LNCAP (cell line): Measurements from ENCODE around the gene KCNN3.

Source experiments
- TF ChIP-seq, protein P1 (sequence below): fragments of 450-650 bp; IDR thresholded peaks from 2 replicates; pipeline ENCODE4 v1.5.1; 2017; ENCODE audit warnings: mild to moderate bottlenecking

The KCNN3 gene

DNA sequence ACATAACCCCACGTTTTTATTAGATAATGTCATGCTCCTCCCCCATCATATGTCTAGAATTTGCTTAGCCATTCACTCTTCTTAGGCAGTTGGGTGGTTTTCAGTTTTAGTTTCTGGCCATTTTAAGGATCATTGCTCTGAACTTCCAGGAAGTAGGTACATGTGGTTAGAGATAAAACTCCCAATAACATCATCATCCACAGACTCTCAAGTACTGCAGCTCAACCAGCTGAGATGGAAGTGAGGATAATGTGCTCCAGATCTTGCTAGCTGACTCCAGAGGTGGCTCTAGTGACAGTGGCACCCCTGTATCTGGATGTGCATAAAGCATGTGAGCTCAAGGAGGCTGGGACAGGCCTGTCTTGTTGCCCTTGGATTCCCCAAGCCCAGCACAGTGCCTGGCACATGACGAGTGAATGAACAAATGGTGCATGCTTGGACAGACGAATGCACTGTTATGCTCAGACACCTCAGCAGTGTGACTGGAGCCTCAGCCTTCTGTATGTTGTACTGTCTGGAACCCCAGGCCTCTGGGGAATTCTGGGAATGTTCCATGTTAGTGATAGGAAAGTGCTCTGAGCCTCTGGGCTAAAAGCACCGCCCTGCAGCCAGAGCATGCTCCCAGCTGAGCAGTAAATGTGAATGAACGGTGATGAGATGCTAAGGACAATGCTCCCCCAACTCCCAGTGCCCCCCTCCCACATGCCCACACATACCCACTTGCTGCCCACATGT is 16.4 kb upstream of the KCNN3 start:
- TF ChIP-seq, protein P1, sequence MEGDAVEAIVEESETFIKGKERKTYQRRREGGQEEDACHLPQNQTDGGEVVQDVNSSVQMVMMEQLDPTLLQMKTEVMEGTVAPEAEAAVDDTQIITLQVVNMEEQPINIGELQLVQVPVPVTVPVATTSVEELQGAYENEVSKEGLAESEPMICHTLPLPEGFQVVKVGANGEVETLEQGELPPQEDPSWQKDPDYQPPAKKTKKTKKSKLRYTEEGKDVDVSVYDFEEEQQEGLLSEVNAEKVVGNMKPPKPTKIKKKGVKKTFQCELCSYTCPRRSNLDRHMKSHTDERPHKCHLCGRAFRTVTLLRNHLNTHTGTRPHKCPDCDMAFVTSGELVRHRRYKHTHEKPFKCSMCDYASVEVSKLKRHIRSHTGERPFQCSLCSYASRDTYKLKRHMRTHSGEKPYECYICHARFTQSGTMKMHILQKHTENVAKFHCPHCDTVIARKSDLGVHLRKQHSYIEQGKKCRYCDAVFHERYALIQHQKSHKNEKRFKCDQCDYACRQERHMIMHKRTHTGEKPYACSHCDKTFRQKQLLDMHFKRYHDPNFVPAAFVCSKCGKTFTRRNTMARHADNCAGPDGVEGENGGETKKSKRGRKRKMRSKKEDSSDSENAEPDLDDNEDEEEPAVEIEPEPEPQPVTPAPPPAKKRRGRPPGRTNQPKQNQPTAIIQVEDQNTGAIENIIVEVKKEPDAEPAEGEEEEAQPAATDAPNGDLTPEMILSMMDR, result no peak

DNA sequence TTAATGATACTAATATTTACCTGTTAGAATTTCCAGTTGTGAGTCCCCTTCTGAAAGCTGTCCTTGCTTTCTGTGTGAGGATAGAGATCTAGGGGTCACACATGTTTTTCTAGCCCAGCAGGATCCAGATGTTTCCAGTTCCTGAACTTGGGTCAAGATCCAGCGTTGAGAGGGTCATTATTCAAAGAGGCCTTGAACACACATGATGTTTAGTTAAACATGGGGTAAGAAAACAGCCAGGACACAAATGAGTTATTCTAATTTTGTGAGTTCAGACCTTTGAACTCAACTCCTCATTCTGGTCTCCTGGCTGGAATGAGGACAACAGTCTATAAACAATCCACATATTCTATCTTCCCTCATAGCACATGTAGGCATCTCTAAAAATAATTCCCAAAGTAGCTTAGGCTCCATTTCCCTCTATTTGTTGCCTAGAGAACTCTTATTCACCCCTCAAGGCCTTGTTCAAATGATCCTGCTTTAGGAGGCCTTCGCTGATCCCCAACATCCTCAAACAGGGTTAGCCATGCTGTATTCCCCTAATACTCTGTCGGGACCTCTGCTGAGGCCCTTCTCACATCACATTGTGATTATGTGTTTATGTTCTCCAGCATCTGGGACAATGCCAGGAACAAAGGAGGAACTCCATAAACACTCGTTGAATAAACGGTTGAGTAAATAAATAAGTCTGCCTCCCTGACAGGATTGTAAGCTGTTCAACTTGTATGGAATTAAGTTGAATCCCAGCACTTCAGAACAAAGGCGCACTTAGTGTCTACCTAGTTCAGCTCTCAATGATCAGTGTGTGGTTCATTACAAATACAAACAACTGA is 15.0 kb upstream of the KCNN3 start:
- TF ChIP-seq, protein P1, result no peak

DNA sequence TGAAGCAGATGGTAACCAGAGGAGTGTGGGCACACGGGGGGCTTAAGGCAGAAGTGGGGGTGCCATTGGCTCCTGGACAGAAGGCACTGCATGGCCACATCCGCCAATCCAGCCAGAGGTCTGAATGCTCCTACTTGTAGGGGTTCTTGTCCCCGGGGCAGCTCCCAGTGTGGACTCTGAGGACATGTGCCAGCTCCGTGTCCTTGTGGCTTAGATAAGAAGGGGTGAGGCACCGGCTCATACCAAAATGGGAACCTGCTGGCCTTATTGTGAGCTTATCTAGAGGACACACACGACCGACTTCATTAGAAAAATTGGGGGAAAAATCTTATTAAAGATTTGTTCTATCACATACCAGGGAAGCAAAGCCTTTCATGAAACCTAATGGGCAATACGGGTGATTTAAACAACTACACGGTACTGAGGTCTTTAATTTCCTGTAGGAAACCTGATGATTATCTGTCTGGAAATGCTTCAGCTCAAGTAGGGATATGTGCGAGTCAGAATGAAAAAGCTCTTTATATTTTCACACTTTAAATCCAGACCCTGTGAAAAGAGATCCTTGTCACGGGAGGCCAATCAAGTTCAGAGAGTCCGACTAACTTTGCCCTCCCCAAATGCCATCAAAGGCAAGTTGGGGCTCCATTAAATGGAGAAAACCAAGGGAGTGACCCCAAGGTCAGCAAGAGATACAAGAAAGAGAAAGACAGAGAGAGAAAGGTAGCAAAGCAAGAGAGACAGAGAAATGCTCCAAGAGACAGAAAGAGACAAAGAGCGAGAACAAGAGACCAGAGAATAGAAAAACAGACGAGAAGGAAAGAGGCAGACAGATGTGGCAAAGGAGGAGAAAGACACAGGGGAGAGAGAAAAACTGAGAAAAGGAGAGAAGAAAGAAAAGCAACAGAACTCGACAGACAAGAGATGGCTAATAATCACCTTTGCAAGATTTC is 14.1 kb upstream of the KCNN3 start:
- TF ChIP-seq, protein P1, result no peak

DNA sequence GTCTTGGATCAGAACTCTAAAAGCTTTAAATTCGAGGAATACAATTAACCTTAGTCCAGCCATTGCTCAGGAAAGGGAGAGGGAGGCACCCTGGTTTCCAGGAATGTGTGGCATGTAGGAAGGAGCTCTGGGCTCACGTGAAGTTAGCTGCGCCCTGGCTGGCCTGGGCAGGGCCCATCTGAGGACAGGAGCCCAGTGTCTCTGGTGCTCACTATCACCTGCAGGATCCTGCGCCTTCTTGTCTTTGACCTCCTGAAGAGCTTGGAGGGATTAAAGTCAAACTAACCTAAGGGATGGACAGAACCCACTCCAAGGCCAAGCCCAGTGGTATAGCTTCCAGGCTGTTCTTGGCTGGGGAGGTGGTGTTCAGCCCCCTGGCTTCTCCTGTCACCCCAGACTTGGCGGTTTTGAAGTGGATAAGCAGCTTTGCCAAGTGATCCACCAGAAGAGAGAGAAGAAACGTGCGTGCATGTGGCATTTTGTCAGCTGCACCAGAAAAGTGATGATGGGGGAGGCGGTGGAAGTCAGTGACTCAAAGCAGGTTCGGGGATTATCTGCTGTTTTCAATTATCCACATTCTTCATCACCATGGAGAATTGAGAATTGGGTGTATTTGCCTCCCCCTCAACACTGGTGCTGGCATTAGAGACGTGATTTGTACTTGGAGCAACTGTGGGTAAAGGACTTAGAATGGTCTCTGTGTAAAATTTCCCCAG is 11.9 kb upstream of the KCNN3 start:
- TF ChIP-seq, protein P1, result no peak

DNA sequence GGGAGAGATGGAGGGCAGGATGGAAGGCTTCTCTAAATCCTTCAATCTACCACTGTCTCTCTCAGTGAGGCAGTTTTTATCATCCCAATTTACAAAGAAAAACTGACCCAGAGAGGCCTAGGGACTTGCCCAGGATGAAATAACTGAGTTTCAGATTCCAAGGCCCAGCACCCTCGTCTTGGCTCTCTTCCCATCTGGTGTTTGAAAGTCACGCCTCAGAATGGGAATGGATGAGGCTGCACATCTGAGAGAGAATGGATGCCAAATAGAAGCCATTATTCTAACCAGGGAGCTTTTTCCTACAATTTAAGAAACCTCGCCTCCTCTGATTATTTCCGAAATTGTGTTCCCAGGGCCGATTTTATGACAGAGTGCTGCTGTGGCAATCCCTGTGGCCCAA is 10.6 kb upstream of the KCNN3 start:
- TF ChIP-seq, protein P1, result no peak

DNA sequence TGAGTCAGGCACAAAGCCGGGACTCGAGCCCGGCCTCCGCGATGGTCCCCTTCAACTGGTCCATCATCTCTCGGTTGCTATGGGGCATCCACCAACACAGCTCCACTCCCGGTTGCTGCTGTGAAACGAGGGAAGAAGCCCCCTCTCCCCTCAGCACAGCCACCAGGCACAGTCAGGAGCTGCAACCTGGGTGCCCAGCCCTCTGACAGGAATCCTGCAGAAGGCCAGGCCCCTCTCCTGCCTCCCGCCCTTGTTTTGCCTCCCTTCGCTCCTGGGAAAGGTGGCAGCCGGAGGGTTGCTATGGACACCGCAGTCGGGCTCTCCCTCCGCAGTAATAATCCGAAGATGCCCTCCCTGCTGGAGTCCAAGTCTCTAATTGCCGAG is 8.9 kb upstream of the KCNN3 start:
- TF ChIP-seq, protein P1, result no peak
